Measurements from ENCODE around the gene AGBL1. TPM values are rescaled to one million over a fixed set of nuclear protein-coding genes. Genes with fewer than 3 reads are reported as not detected.

AGBL1 gene
- total RNA-seq, 1 experiment from 2014 or later: not detected

DNA sequence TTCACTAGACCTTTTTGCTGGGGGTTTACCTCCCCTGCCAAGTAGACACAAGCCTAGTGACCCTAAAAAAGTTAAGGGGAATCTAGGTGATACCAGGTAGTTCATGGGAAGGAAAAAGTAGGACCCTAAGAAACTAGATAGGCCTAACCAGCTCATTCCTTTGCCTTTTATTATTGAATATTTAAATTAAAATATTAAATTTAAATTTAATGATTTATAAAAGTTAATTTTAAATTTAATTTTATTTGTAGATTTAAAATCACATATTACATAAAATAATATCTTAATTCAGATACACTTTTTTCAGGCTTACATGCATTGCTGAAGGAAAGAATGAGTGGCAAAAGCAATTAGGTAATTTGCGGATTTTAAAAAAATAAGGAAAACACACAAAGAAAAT, 584.9 kb downstream of the AGBL1 start:
- Histone ChIP-seq H3K9me3 (ENCODE audit: low read depth, low read length, poor library complexity, severe bottlenecking) (no peaks in the 10 kb centered on the region), H3K27ac (ENCODE audit: low read depth, low read length, poor library complexity, severe bottlenecking) (no peak overlapping the region), H3K4me1 (ENCODE audit: insufficient read depth, low read length, poor library complexity, severe bottlenecking) (no peaks in the 10 kb centered on the region), H3K36me3 (ENCODE audit: insufficient read depth, low read length, poor library complexity, severe bottlenecking) (no peaks in the 10 kb centered on the region), H3K27me3 (replicated peaks; ENCODE audit: insufficient read depth, low read depth, low read length, poor library complexity) (no peaks in the 10 kb centered on the region), H3K4me3 (ENCODE audit: low read depth, low read length, poor library complexity, severe bottlenecking) (no peak overlapping the region)
- TF ChIP-seq, protein P1, sequence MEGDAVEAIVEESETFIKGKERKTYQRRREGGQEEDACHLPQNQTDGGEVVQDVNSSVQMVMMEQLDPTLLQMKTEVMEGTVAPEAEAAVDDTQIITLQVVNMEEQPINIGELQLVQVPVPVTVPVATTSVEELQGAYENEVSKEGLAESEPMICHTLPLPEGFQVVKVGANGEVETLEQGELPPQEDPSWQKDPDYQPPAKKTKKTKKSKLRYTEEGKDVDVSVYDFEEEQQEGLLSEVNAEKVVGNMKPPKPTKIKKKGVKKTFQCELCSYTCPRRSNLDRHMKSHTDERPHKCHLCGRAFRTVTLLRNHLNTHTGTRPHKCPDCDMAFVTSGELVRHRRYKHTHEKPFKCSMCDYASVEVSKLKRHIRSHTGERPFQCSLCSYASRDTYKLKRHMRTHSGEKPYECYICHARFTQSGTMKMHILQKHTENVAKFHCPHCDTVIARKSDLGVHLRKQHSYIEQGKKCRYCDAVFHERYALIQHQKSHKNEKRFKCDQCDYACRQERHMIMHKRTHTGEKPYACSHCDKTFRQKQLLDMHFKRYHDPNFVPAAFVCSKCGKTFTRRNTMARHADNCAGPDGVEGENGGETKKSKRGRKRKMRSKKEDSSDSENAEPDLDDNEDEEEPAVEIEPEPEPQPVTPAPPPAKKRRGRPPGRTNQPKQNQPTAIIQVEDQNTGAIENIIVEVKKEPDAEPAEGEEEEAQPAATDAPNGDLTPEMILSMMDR (conservative IDR thresholded peaks at IDR 0.05; ENCODE audit: low read depth, low read length): no peak
- no peak for TF ChIP-seq EZH2 (IDR thresholded peaks at IDR 0.05; ENCODE audit: borderline replicate concordance, low read depth, low read length, poor library complexity, severe bottlenecking)
- ChIA-PET CTCF (no interaction called here), POLR2A (ENCODE audit: low non-redundant PET) (no interaction called here)
- no TSS peak for BruUV-seq (replicated peaks)
- intact Hi-C loops (cut with micrococcal nuclease; ENCODE audit: unreplicated experiment): no loop called here
- DNase-seq (ENCODE audit: low spot score): no peak

DNA sequence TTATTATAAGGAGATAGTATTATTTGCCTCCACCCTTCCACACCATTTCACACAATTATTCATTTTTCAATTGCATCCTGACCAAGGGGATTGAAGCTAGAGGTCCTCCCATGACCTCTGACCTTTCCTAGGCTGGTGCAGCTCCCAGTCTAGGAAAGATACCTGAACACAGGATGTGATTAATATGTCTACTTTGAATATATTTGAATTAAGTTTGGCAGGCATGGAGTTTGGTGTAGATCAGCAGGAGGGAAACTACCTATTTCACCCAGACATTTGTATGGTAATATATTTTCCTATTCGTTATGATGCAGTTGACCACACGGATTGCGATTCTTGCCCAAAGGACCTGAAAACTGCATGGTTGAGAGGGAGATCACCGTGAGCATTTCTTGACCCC, 596.3 kb downstream of the AGBL1 start:
- H3K9me3 ChIP-seq (ENCODE audit: low read depth, low read length, poor library complexity, severe bottlenecking): no peaks in the 10 kb centered on the region
- no TSS peak for BruUV-seq (replicated peaks)
- intact Hi-C loops (cut with micrococcal nuclease; ENCODE audit: unreplicated experiment): no loop called here
- no peaks in the 10 kb centered on the region for H3K27me3 ChIP-seq (replicated peaks; ENCODE audit: insufficient read depth, low read depth, low read length, poor library complexity)
- ChIA-PET POLR2A (ENCODE audit: low non-redundant PET) (no interaction called here), CTCF (no interaction called here)
- DNase-seq (ENCODE audit: low spot score): no peak
- no peak overlapping the region for H3K4me3 ChIP-seq (ENCODE audit: low read depth, low read length, poor library complexity, severe bottlenecking)
- H3K27ac ChIP-seq (ENCODE audit: low read depth, low read length, poor library complexity, severe bottlenecking): no peak overlapping the region
- TF ChIP-seq EZH2 (IDR thresholded peaks at IDR 0.05; ENCODE audit: borderline replicate concordance, low read depth, low read length, poor library complexity, severe bottlenecking): no peak
- TF ChIP-seq, protein P1 (conservative IDR thresholded peaks at IDR 0.05; ENCODE audit: low read depth, low read length): no peak
- no peaks in the 10 kb centered on the region for H3K36me3 ChIP-seq (ENCODE audit: insufficient read depth, low read length, poor library complexity, severe bottlenecking)
- no peaks in the 10 kb centered on the region for H3K4me1 ChIP-seq (ENCODE audit: insufficient read depth, low read length, poor library complexity, severe bottlenecking)

DNA sequence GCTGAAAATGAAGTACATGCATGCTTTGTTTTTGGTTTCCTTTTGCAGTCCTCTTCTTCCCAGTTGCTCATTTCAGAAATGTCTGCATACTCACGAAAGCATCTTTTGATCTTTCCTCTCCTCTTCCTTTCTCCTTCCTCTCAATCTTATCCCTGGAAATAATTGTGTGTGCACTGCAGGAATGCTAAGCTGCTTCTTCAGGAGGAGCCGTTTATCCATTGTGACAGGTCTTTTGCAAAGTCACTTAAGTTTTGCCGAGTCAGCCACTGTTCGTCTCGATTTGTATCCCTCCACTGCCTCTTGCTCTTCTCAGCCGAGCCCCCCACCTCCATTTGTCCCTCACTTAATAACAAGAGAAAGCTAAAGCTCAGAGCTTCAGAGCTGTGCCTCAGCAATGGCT, 597.6 kb downstream of the AGBL1 start:
- intact Hi-C loops (cut with micrococcal nuclease; ENCODE audit: unreplicated experiment): no loop called here
- Histone ChIP-seq H3K4me1 (ENCODE audit: insufficient read depth, low read length, poor library complexity, severe bottlenecking) (no peaks in the 10 kb centered on the region), H3K4me3 (ENCODE audit: low read depth, low read length, poor library complexity, severe bottlenecking) (no peak overlapping the region), H3K36me3 (ENCODE audit: insufficient read depth, low read length, poor library complexity, severe bottlenecking) (no peaks in the 10 kb centered on the region), H3K27me3 (replicated peaks; ENCODE audit: insufficient read depth, low read depth, low read length, poor library complexity) (no peaks in the 10 kb centered on the region), H3K9me3 (ENCODE audit: low read depth, low read length, poor library complexity, severe bottlenecking) (no peaks in the 10 kb centered on the region), H3K27ac (ENCODE audit: low read depth, low read length, poor library complexity, severe bottlenecking) (no peak overlapping the region)
- CTCF ChIA-PET: no interaction called here
- POLR2A ChIA-PET (ENCODE audit: low non-redundant PET): no interaction called here
- TF ChIP-seq, protein P1 (conservative IDR thresholded peaks at IDR 0.05; ENCODE audit: low read depth, low read length): no peak
- no peak for TF ChIP-seq EZH2 (IDR thresholded peaks at IDR 0.05; ENCODE audit: borderline replicate concordance, low read depth, low read length, poor library complexity, severe bottlenecking)
- no peak for DNase-seq (ENCODE audit: low spot score)
- BruUV-seq (replicated peaks): no TSS peak
